Measurements from ENCODE around the gene RPRML. TPM values are rescaled to one million over a fixed set of nuclear protein-coding genes. Genes with fewer than 3 reads are reported as not detected.
"Not testable (repeated sequence)": the region's sequence is repeated elsewhere in the genome, so short reads cannot be mapped to it uniquely, and the experiment has no call there.

RPRML gene
- not detected in 2 replicates for total RNA-seq

DNA sequence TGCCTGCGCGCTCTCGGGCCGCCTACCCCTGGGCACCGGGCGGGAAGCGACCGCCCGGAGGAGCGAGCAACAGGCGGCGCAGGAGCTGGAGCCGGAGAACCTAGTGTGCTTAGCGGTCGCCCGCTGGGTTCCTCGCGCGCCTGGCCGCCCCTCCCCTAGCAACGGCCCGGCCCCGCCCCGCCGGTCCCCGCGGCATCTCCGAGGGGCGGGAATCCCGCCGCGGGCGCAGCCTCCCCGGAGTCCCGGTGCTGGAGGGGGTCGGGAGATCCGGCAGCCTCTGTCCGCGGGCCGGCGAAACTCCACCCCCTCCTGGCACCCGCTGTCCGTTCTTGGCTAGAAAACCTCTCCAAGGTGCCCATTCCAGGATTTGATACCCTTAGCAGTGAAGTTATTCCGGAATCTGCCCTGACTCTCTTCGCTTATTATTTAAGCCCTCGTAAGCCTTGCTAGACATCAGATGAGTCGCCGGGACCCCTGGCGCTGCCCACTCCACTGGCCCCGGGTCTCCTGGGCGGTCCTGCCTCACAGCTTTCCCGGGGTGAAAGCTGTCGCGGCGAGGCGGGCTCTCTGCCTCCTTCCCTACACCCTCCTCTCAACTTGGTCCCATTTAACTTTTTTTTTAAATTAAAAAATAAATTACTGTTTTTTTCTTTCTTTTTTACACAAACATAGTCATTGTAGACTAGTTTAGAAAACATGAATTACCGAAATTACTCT, at the start of gene RPRML:
Gene RPRML, minus strand, starts transcription at position 107 of the 717 bp plus-strand sequence. CDS start 246 bp downstream, outside the sequence.
- DNase-seq (ENCODE audit: extremely low read depth, low read depth, low spot score) = no peak

DNA sequence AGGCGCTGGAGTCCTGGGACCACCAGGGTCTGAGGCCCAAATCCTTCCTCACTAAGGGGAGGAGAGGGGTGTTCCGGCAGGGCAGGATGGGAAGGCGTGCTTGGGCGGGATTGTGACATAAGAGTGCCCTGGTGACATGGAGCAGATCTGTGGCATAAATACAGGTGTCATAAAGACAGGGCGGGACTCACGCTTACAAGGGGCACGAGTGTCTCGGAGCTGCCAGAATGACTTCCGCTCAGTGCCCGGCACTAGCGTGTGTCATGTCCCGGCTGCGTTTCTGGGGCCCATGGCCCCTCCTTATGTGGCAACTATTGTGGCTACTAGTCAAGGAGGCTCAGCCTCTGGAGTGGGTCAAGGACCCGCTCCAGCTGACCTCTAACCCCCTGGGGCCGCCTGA, 37.9 kb upstream of the RPRML start:
- not testable (repeated sequence) for DNase-seq (ENCODE audit: extremely low read depth, low read depth, low spot score)

DNA sequence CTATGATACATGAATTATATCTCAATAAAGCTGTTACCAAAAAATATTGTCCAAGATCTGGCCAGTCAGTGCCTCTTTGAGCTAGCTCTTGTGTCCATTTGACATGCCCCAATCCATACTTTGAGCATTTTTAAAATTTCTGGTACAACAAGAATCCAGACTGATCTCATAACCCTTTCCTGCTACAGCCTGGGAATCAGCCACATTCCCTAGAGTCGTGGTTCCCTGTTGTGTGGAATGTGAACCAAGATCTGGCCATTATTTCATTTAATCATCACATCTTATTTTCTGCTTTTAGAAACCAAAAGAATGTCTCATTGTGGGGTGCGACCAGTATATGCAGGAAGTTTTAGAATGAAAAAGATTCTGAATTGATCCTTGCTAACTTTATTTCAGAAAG, 34.3 kb upstream of the RPRML start:
- DNase-seq (ENCODE audit: extremely low read depth, low read depth, low spot score) = no peak

DNA sequence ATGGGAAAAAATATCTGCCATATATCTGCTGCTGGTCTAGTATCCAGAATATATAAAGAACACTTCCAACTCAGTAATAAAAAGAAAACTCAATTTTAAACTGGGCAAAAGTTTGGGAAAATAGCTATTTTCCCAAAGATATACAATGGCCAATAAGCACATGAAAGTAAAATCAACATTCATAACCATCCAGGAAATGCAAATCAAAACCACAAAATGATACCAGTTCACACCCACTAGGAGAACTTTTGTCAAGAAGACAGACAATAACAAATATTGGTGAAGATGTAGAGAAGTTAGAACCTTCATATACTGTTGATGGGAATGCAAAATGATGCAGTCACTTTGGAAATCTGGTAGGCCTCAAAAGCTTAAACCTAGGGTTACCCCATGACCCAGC, 33.4 kb upstream of the RPRML start:
- no peak for DNase-seq (ENCODE audit: extremely low read depth, low read depth, low spot score)

DNA sequence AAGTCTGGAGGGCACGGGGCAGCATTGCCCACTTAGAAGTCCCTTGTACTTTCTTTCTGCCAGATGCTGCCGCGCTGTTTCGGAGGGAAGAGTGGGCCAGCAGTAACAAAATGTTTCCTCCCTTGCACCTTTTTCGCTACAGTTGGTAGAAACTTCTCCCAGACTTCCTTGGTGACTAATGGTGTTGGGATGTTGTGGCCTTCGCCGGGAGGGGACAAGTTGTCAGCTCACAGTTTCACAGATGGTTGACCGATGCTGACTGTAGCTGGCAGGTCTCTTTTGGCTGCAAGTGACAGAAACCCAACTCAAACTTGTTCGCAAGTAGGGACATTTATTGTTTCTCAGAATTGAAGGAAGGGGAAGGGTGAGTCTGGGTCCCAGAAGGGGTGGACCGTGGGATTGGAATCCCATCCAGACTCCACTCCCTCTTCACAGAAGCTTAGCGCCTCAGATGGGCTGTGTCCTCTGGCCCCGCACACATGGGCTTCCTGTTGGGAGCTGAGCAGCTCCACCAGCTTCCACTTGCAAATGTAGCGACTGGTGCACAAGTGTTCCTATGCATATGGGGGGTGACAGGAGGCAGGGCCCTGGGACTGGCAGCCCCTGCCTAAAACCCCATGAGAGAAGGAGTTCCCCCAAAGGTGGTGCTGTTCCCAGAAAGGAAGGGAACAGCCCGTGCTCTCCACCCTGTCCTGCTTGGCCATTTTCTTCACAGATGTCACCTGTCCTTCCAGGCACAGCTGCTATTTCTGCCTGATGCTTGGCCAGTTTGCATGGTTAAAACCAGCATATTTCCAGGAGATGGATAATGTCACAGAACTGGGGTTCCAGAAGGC, 30.9 kb upstream of the RPRML start:
- no peak for DNase-seq (ENCODE audit: extremely low read depth, low read depth, low spot score)

DNA sequence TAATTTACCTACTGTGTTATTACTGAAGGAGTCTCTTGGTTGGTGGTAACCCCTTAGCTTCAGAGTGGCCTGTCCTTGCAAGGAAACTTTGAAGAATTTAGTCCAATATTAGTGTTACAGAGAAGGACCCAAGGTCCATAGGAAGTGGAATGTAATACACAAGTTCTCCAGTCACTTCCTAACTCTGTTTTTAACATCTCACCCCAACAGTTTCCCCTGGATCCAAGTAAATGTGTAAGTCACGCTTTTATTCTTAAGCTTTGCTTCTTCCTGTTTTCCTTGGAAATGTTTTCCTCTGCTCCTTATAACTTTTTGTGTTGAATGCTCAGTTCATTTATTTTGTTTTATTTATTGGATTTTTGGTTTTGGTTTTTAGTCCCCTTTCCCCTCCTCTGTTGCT, 25.9 kb upstream of the RPRML start:
- DNase-seq (ENCODE audit: extremely low read depth, low read depth, low spot score) = no peak

DNA sequence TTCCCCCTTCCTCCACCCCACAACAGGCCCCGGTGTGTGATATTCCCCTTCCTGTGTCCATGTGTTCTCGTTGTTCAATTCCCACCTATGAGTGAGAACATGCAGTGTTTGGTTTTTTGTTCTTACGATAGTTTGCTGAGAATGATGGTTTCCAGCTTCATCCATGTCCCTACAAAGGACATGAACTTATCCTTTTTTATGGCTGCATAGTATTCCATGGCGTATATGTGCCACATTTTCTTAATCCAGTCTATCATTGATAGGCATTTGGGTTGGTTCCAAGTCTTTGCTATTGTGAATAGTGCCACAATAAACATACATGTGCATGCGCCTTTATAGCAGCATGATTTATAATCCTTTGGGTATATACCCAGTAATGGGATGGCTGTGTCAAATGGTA, 24.8 kb upstream of the RPRML start:
- DNase-seq (ENCODE audit: extremely low read depth, low read depth, low spot score) = not testable (repeated sequence)

DNA sequence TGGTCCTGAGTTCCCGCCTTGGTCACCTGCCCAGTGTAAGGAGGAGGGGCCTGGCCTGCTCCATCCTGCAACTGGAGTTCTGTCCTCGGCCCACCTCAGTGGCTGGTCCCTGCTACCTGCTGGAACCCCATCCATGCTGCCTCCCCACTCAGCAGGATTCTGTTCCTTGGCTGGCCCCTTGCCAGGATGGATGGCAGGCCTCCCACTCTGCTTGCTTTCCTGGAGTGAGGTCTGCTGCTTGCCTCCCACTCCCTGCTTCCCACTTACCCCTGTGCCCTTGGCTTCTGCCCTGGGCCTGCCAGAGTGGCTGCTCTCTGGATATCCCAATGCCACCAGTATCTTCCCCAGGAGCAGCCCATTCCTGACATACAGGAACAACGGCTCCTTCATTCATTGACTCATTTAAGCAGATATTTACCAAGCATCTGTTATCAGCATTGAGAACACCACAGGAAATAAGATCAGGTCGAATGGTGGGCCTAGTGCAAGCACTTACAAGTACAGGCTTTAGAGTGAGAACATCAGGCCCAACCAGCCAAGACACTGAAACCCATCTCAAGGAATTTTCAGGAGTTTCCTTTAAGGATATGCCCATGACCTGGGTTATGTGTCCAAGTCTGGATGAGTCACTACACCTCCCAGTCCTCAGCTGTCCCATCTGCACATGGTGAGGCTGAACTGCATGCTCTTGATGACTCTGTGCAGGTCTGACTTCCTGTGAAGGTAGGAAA, 17.0 kb upstream of the RPRML start:
- DNase-seq (ENCODE audit: extremely low read depth, low read depth, low spot score) = no peak

DNA sequence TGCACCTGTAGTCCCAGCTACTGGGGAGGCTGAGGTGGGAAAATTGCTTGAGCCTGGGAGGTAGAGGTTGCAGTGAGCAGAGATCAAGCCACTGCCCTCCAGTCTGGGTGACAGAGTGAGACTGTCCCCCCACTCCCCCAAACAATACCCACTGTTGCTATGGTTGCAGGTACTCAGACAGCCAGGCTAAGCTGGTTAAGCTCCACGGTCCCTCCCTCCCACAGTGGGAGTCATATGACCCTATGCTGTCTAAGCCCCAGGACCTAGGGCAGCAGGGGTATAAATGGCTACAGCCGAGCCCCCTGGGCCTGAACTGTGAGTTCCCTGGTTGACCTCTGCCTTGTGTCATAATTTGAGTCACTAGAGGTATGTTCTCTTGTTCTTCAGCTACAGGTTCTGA, 15.9 kb upstream of the RPRML start:
- no peak for DNase-seq (ENCODE audit: extremely low read depth, low read depth, low spot score)

DNA sequence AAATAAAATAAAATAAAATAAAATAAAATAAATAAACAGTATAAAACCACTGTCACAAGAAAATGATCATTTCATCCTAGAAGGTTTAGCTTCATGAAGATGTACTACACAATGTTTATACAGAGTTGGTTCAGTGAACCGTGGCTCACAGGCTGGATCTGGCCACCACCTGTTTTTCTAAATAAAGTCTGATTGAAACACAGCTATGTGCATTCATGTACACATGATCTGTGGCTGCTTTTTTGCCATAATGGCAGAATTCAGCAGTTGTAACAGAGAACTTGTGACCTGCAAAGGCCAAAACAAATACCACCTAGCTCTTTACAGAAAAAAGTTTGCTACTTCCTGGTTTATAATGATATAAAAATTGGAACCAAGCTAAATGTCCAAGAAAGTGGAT, 12.6 kb upstream of the RPRML start:
- DNase-seq (ENCODE audit: extremely low read depth, low read depth, low spot score) = no peak

DNA sequence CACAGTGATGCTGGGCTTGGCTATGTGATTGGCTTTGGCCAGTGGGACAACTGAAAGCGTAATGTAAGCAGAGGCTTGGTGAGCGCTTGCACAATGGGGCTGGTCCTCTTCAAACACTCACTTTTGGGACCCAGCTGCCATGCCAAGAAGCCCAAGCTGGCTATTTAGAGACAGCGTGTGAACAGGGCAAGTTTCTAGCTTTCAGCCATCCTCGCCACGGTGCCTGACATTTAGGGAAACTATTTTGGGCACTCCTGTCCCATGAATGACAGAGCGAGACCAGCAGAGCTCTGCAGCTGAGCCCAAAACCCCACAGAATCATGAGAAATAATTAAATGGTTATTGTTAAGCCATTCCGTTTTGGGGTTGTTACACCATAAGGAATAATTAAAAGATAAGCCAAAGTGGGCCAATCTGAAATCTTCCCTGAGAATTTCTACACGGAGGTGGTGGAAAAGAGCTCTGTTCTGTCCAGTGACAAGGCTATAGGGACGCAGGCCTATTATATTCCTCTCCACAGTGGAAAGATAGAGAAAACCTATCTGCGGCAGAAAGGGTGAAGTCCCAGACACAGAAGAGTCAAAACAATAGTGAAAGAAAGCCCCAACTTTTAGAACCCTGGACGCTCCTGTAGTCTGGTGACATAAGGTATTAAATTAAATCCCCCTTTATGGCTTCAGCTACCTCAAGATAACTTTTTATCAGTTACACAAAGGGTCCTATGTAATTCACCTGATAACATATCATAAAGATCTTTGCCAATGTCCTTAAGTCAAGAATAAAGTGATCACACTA, 10.8 kb upstream of the RPRML start:
- DNase-seq (ENCODE audit: extremely low read depth, low read depth, low spot score) = no peak

DNA sequence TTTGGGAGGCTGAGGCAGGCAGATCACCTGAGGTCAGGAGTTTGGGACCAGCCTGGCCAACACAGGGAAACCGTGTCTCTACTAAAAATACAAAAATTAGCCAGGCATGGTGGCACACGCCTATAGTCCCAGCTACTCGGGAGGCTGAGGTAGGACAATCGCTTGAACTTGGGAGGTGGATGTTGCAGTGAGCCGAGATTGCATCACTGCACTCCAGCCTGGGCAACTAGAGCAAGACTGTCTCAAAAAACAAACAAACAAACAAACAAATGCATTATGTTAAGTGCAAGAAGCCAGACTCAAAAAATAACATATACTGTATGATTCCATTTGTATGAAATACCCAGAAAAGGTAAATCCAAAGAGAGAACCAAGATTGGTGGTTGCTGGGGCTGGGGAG, 8.9 kb upstream of the RPRML start:
- DNase-seq (ENCODE audit: extremely low read depth, low read depth, low spot score) = not testable (repeated sequence)

DNA sequence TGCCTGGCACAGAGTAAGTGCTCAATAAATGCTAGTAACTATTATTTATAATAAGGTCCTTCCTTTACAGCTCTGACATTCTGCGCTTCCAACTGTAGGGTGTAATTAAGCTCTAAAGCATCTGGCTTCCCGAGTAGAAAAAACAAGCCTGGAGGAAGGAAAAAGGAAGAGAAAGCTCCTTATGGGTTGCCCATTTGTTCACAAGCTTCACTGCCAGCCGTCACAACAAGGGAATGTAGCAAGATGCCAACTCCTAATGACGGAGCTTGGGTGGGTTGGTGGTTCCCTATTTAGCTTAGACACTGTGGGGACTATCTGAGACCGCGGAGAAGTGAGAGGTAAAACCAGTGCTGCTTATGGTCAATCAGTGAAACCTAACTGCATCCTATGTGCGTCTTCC, 7.3 kb upstream of the RPRML start:
- DNase-seq (ENCODE audit: extremely low read depth, low read depth, low spot score) = no peak

DNA sequence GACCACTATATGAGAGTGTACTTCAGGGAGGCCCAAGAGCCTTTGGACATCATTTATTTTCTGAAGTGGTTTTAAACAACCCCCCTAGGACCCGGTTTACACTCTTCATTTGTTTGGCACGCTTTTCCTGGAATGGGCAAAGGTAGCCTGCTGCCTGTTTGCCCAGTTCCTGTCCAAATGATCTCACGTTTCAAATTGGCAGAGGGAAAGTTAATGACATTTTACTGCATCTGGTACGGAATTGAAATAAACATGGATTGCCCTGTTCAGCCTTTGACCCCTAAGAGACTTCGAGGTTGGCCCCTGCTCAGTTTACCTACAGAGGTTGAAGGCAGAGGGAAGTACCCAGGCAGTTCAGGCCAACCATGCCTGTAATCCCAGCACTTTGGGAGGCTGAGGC, 5.8 kb upstream of the RPRML start:
- no peak for DNase-seq (ENCODE audit: extremely low read depth, low read depth, low spot score)

DNA sequence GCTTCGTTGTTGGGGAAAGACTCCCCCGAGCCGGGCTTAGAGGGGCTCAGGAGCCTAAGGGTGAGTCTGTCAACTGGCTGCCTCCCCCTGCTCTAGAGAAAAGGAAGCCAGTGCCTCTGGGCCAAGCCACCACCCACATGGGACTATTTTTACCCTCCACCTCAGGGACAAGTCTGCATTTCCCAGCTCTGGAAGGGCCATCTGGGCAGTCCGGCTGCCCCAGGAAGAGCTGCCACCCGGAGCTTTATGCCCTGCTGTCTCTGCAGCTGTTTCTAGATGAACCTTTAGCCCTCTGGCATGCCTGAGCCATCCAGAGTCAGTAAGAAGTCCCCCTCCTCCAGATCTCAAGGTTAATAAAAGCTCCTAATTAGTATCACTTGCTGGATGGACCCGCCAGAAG, 5.3 kb upstream of the RPRML start:
- no peak for DNase-seq (ENCODE audit: extremely low read depth, low read depth, low spot score)

DNA sequence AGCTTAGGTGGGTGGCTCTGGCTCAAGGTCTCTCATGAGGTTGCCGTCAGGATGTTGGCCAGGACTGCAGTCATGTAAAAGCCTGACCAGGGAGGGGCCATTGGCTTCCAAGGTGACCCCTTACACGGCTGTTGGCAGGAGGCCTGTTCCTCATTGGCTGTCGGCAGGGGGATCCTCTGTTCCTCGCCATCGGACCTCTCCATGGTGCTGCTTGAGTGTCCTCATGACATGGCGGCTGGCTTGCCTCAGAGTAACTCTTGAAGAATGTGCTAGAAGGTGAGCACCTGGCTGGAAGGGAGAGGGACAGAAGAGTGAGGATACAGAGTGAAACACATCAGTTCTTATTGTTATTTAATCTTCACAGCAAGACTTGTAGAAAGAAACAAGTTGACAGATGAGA, 4.7 kb upstream of the RPRML start:
- DNase-seq (ENCODE audit: extremely low read depth, low read depth, low spot score) = no peak

DNA sequence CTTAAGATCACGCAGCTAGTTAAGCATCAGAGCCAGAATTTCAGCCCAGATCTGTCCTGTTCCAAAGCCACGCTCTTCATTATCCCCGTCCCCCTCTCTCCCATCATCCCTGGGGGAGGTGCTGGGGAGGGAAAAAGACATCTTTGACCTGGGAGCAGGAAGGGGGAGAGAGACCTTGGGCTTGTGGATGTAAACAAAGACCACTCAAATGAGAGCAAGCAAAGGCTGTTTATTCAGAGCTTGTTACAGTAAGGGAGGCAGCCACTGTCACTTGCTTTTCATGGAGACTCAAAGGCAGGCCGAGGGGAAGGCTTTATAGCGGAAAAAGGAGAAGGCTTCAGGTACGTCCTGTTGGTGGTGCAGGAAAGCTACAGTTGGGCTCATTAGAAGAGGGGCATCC, 3.5 kb upstream of the RPRML start:
- DNase-seq (ENCODE audit: extremely low read depth, low read depth, low spot score) = no peak

DNA sequence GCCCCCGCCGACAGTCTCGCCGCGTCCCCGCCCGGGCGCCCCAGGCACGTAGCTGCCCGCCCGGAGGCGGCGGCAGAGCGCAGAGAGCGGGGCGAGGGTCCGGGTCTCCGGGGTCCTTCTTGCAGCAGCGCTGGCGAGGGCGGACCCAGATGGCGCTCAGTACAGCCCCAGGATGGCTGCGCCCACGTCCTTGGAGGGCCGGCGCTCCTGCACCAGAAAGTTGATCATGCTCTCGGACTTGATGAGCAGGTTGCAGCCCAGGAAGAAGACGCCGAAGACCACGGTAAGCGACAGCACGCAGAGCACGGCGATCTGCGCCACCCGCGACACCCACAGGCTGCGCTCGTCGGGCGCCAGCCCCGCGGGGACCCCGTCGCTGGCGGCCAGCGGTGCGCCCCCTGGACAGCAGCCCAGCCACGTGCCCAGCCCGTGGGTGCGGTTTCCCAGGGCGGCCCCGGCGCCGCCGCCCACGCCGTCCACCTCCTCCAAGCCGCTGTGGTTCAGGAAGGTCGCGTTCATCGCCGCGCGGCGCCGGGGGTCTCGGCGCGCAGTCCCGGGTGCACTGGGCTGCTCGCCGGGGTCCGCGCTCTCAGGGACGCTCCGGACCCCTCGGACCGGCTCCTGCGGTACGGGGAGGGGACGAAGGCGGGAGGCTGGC, 435 bp downstream of the RPRML start:
- no peak for DNase-seq (ENCODE audit: extremely low read depth, low read depth, low spot score)

DNA sequence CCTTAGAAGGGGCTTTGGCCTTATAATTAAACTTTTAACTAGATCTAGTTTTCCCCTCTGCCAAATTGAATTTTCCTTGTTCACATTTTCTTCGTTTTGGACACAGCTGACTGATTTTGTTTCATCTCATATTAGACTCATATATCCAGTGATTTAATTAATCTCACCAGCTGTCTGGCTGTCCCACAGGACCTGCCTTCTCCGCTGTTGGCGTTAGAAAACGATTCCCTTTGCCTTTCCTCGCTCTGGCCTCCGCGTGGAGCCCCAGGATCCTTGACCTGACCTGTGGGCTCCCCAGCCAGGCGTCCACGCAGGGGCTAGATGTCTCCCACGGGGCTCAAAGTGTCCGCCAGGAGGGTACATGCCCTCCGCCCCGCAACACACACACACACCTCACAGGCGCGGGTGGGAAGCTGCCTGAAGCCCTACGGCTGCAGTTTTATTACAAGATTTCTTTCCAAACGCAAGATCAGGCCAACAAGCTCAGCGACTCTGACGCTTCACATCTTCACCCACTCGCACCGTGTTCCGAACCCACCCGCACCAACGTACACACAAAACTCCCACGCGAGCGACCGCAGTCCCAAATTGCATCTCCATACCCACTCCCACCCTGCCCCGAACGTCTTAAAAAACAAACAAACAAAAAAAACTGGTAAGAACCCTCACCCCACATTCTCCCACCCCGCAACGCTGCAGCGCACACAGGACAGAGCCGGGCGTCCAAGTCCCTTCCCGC, 1.1 kb downstream of the RPRML start:
- DNase-seq (ENCODE audit: extremely low read depth, low read depth, low spot score) = no peak

DNA sequence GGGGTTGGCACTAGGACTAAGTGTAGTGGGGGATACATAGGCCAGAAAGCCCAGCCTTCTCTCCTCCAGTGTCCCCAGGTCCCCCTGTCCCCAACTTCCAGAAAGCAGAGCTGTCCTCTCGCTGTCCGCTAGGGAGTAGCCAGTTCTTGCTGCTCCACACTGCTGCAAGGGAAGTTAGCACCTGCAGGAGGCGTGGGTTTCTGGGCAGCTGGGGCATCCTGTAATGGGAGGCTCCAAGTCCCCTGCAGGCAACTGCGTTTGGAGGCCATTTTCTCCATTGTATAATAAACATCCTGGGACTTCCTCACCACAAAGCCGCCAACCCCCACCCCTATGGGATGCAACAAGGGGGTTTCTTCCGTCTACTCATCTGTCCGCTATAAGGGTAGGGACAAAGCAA, 1.7 kb downstream of the RPRML start:
- DNase-seq (ENCODE audit: extremely low read depth, low read depth, low spot score) = no peak
